BE2C (cell line): ENCODE data around the gene CHSY1.

Experiments
- DNase-seq: peaks from one replicate; pipeline ENCODE4 v3.0.0-alpha.2; 2020
- H3K27me3 ChIP-seq: fragments of 250-450 bp; sonication (Bioruptor Pico); 2 replicates; pipeline ENCODE4 v1.5.1; 2020; ENCODE audit warnings: mild to moderate bottlenecking
- H3K36me3 ChIP-seq: fragments of 250-450 bp; sonication (Bioruptor Pico); 2 replicates; pipeline ENCODE4 v1.5.1; 2020; ENCODE audit warnings: mild to moderate bottlenecking
- H3K4me1 ChIP-seq: fragments of 250-450 bp; sonication (Bioruptor Pico); 2 replicates; pipeline ENCODE4 v1.5.1; 2020
- H3K4me3 ChIP-seq: 2 replicates; pipeline ENCODE4 v1.5.1; 2011; ENCODE audit warnings: low read depth, low read length
- H3K9me3 ChIP-seq: fragments of 250-450 bp; sonication (Bioruptor Pico); 2 replicates; pipeline ENCODE4 v1.5.1; 2020
- CTCF ChIP-seq: IDR thresholded peaks from 2 replicates; pipeline ENCODE4 v1.5.1; 2012; ENCODE audit warnings: mild to moderate bottlenecking, low read depth, low read length

Gene CHSY1

DNA sequence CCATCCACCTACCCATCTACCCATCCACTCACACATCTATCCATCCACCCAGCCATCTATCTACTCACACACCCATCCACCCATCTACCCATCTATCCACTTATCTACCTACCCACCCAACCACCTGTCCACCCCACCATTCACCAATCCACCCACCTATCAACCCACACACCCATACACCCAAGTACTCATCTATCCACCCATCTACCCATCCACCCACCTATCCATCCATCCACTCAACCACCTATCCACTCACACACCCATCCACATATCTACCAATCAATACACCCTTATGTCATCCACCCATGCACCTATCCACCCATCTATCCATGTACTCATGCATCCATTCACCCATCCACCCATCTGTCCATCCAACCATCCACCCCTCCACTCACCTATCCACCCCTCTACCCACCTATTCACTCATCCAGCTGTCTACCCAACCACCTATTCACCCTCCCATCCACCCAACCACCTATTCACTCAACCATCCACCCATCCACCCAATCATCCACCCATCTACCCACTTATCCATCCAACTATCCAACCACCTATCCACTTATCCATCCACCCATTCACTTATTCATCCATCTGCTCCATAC is 109.8 kb downstream of the CHSY1 start:
- Histone ChIP-seq H3K4me1 (peaks cover 15% of the 10 kb centered on the region), H3K27me3 (no peaks in the 10 kb centered on the region), H3K9me3 (no peaks in the 10 kb centered on the region), H3K36me3 (no peaks in the 10 kb centered on the region), H3K4me3 (no peak overlapping the region)
- no peak for TF ChIP-seq CTCF
- DNase-seq: no peak

GRCh38 chr15:101140697-101141065 is 111.2 kb downstream of the CHSY1 start:
- Histone ChIP-seq H3K27me3 (no peaks in the 10 kb centered on the region), H3K4me3 (no peak overlapping the region), H3K4me1 (peaks cover 15% of the 10 kb centered on the region), H3K36me3 (no peaks in the 10 kb centered on the region), H3K9me3 (no peaks in the 10 kb centered on the region)
- no peak for DNase-seq
- TF ChIP-seq CTCF: no peak

GRCh38 chr15:101139986-101140696 is 111.7 kb downstream of the CHSY1 start:
- Histone ChIP-seq H3K27me3 (no peaks in the 10 kb centered on the region), H3K9me3 (no peaks in the 10 kb centered on the region), H3K36me3 (no peaks in the 10 kb centered on the region), H3K4me1 (peaks cover 15% of the 10 kb centered on the region), H3K4me3 (no peak overlapping the region)
- no peak for DNase-seq
- TF ChIP-seq CTCF: no peak

DNA sequence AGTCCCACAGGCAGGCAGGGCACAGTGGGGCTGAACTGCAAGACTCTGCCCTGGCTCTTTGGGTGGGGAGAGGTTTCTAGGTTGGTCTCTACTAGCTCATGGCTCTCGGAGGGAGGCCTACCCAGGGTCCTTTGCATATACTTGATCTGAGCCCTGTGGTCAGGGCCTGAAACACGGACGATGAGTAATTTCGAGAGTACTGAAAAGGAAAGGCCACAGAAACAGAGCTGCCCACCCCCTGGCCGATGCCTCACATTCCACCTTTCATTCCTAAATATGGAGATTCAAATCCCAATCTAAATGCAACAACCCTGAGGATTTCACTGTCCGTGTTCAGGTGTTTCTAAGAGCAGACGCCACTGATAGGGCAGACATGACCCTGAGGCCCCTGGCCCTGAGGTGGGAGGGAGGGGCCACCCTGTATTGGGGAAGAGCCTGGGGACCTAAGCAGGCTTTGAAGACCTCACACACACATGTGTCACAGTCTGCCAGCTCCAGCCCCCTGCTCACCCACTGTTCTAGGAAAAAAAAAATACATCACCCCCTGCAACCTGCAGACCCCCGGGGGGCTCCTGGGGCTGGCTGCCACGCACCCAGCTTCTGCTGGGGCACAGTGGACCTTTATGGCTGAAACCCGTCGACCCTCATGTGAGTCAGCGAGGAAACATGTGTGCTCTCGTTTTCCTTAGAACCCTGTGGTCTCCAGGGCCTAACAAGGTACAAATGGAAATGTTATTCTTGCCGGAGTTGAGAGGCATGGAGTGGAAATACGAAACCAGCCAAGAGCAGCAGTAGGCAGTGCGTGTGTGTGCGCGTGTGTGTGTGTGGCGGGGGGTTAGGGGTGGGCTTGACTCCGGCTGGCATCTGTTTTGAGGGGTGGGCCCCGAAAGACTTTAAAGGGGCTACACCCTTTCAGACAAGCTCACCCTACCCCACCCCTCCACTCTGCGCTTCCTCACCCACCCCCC is 112.7 kb downstream of the CHSY1 start:
- H3K9me3 ChIP-seq: no peaks in the 10 kb centered on the region
- no peak for TF ChIP-seq CTCF
- no peak overlapping the region for H3K4me3 ChIP-seq
- peaks cover 12% of the 10 kb centered on the region for H3K4me1 ChIP-seq
- no peak for DNase-seq
- no peaks in the 10 kb centered on the region for H3K36me3 ChIP-seq
- H3K27me3 ChIP-seq: no peaks in the 10 kb centered on the region

DNA sequence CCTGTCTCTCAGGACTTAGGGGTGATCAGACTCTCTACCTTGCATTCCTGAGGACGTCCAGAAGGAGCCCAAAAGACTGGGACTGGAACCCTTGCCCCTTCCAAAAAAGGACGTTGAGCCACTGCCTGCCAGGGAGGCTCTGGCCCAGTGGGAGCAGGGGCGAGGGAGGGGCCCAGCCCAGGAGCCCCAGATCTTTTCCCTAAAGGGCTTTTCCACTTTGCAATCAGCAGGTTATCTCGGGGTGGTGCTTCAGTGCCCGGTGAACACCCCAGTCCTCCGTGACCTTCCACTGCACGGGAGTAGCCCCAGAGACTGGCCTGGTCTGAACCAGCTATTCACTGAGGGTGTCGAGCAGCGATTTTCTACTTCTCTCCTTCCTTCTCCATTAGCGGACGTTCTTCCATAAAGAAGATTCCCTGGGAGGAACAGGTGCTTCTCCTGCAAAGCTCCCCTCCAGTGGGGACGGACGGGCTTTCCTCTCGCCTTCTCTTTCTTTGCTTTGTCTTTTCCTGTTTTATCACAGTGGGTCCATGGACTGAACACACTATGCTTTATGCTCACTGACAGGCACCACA is 113.7 kb downstream of the CHSY1 start:
- Histone ChIP-seq H3K36me3 (no peaks in the 10 kb centered on the region), H3K27me3 (no peaks in the 10 kb centered on the region), H3K9me3 (no peaks in the 10 kb centered on the region), H3K4me3 (no peak overlapping the region), H3K4me1 (peaks cover 10% of the 10 kb centered on the region)
- DNase-seq: no peak
- no peak for TF ChIP-seq CTCF
